ENCODE data around the gene KLRG1.

DNA sequence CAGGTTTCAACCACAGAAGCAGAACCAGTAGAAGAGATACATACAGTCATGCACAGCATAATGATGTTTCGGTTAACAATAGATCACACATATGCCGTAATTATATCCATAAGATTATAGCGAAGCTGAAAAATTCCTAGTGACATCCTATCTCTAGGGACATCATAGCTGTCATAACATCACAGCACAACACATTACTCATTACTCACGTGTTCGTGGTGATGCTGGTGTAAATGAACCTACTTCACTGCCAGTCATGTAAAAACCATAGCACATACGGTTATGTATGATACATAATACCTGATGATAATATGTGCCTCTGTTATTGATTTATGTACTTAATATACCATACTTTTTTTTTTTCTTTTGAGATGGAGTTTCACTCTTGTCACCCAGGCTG is 44.7 kb downstream of the KLRG1 start:
- no peak for TF ChIP-seq TAF1 (IDR thresholded peaks at IDR 0.05; ENCODE audit: borderline replicate concordance, insufficient read depth, low read length)
- TF ChIP-seq POLR2AphosphoS5 (IDR thresholded peaks at IDR 0.05; ENCODE audit: low read depth, low read length) = no peak
- TF ChIP-seq SIN3A (IDR thresholded peaks at IDR 0.05; ENCODE audit: borderline replicate concordance, insufficient read depth, low read length) = no peak
